IPS-20b (cell line): ENCODE measurements around the gene ONECUT1.

Source experiments
- H3K27ac ChIP-seq: one replicate; pipeline ENCODE4 v1.5.1; 2013; ENCODE audit warnings: low read length
- H3K27me3 ChIP-seq: 2 replicates; pipeline ENCODE4 v1.6.1; 2013; ENCODE audit warnings: mild to moderate bottlenecking, low read length, inconsistent platforms; ENCODE audit not compliant: insufficient read depth
- H3K36me3 ChIP-seq: 2 replicates; pipeline ENCODE4 v1.6.1; 2013; ENCODE audit warnings: low read depth, mild to moderate bottlenecking, inconsistent platforms, low read length, moderate library complexity; ENCODE audit not compliant: insufficient read depth
- H3K4me1 ChIP-seq: 2 replicates; pipeline ENCODE4 v1.6.1; 2013; ENCODE audit warnings: mild to moderate bottlenecking, control low read depth, inconsistent platforms, low read length, moderate library complexity; ENCODE audit not compliant: insufficient read depth
- H3K4me3 ChIP-seq: 2 replicates; pipeline ENCODE4 v1.5.1; 2013; ENCODE audit warnings: mild to moderate bottlenecking, low read length, inconsistent platforms
- H3K9ac ChIP-seq: 2 replicates; pipeline ENCODE4 v1.6.1; 2013; ENCODE audit warnings: low read depth, mild to moderate bottlenecking, inconsistent platforms, low read length, moderate library complexity
- H3K9me3 ChIP-seq: 2 replicates; pipeline ENCODE4 v1.6.1; 2013; ENCODE audit warnings: mild to moderate bottlenecking, low read depth, low read length, inconsistent platforms; ENCODE audit not compliant: insufficient read depth

ONECUT1 gene

DNA sequence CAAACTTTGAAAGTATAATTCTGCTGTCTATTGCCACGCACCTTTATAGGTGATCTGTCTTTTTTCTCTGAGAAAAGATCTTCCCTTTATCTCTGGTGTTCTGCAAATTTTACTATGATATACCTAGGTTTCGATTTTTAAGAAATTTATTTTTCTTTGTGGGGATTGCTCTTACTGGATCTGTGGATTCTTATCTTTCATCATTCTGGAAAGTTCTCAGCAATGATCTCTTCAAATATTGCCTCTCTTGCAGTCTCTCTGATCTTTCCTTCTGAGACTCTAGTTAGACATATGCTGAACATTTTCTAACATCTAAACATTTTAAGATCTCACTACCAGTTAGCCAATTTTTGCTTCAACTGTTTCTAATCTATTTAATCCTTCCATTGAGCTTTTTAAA, 63.9 kb downstream of the ONECUT1 start:
- no peaks in the 10 kb centered on the region for H3K27me3 ChIP-seq
- no peaks in the 10 kb centered on the region for H3K9me3 ChIP-seq
- no peaks in the 10 kb centered on the region for H3K36me3 ChIP-seq
- H3K9ac ChIP-seq = no peak overlapping the region
- 0 out of 2 replicates have a peak, but pooled peaks cover 2% of the 10 kb centered on the region for H3K4me1 ChIP-seq
- H3K27ac ChIP-seq = no peak overlapping the region
- no peak overlapping the region for H3K4me3 ChIP-seq

DNA sequence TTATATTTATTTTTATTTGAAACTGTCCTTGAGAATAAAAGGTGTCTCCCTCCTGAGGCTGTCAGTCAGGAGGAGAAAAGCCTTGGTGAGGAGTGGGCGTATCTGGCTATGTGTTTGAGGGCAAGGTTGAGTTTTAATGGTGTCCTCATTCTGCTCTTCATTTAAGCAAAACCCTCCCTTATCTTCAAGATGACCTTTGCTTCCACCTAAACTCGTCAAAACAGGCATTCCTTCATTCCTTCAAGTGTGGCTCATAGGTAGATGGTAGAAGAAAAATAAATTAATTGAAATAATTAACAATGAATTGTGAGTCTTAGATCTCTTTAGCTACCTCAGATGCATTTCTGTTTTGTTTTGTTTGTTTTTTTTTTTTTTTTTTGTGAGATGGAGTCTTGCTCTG, 71.6 kb downstream of the ONECUT1 start:
- H3K9ac ChIP-seq = no peak overlapping the region
- H3K27me3 ChIP-seq = no peaks in the 10 kb centered on the region
- no peak overlapping the region for H3K4me3 ChIP-seq
- H3K36me3 ChIP-seq = no peaks in the 10 kb centered on the region
- H3K9me3 ChIP-seq = no peaks in the 10 kb centered on the region
- H3K4me1 ChIP-seq = no peaks in the 10 kb centered on the region
- no peak overlapping the region for H3K27ac ChIP-seq

DNA sequence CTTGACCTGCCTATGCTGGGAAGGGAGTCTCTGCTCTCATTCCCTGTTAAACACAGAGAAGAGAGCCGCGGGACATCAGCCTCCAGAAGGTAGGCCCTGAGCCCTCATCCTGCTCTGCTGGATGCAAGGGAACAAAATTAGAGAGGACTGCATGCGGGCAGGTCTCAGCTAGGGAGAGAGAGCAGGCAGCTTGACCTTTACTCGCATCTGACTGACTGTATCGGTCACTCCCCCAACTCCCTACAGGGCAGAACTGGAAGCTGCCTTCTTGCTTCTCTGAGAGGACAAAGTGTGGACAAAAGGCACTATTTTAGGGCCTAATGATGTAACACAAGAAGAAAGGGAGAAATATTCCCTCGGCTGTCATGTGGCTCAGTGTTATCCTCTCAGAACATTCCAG, 72.2 kb downstream of the ONECUT1 start:
- no peaks in the 10 kb centered on the region for H3K36me3 ChIP-seq
- no peaks in the 10 kb centered on the region for H3K9me3 ChIP-seq
- no peak overlapping the region for H3K4me3 ChIP-seq

DNA sequence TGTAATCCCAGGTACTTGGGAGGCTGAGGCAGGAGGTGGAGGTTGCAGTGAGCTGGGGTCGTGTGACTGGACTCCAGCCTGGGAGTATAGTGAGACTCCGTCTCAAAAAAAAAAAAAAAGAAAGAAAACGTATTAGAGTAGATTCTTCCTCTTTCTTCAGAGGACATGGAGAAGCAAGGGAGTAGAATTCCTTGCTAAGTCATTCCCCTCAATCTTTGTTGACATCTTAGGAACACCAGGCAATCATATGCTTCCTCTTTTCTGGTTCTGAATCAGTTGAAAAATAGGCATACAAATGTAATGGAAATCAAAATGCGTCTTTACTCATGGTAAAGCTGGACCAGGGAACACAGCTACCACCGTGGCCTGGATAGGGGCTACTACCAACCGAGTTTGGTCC, 72.7 kb downstream of the ONECUT1 start:
- H3K4me3 ChIP-seq = no peak overlapping the region
- no peaks in the 10 kb centered on the region for H3K9me3 ChIP-seq
- no peak overlapping the region for H3K9ac ChIP-seq
- H3K4me1 ChIP-seq = no peaks in the 10 kb centered on the region
- H3K27ac ChIP-seq = no peak overlapping the region
- H3K27me3 ChIP-seq = no peaks in the 10 kb centered on the region
- H3K36me3 ChIP-seq = no peaks in the 10 kb centered on the region

More for the DNA sequence above, 72.2 kb downstream of the ONECUT1 start:
- no peak overlapping the region for H3K9ac ChIP-seq
- H3K27ac ChIP-seq = no peak overlapping the region
- no peaks in the 10 kb centered on the region for H3K4me1 ChIP-seq
- no peaks in the 10 kb centered on the region for H3K27me3 ChIP-seq

DNA sequence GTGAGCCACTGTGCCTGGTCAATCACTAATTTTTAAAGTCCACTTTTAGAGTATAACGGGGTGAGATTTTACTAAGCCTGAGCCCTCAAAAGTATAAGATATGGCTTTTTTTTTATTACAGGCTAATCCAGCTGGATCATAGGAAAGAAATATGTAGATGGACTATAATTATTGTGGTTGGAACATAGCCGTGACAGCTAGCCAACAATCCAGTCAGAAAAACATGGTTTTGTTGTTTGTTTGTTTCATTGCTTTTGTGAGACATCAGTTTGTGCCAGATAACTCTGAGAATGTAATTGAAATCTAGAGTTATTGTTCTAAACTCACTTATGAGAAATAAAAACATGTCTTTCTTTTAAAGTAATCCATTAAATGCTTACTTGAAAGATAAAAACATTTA, 73.6 kb downstream of the ONECUT1 start:
- Histone ChIP-seq H3K27me3 (no peaks in the 10 kb centered on the region), H3K4me1 (no peaks in the 10 kb centered on the region), H3K4me3 (no peak overlapping the region), H3K9me3 (no peaks in the 10 kb centered on the region), H3K9ac (no peak overlapping the region), H3K36me3 (no peaks in the 10 kb centered on the region), H3K27ac (no peak overlapping the region)

DNA sequence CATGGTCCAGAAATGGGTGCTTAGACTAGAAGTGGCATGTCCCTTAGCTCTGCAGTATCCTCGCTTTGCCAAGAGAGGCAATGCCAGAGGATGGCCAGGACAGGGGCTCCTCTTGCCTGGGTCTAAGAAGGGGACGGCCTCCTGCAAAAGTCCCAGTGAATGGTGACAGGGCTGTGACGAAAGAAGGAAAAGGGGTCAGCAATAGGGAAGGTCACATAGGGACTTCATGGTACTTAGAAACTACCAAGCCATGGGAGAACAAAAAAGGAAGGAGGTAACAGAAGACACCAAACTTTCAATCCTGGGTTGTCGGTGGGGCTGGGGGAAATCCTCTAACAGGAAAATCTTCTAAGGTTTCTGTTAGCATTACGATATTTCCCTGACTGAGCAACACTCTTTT, 74.7 kb downstream of the ONECUT1 start:
- H3K4me3 ChIP-seq = no peak overlapping the region
- H3K9me3 ChIP-seq = no peaks in the 10 kb centered on the region
- H3K4me1 ChIP-seq = no peaks in the 10 kb centered on the region
- H3K9ac ChIP-seq = no peak overlapping the region
- no peaks in the 10 kb centered on the region for H3K36me3 ChIP-seq
- no peaks in the 10 kb centered on the region for H3K27me3 ChIP-seq
- no peak overlapping the region for H3K27ac ChIP-seq

DNA sequence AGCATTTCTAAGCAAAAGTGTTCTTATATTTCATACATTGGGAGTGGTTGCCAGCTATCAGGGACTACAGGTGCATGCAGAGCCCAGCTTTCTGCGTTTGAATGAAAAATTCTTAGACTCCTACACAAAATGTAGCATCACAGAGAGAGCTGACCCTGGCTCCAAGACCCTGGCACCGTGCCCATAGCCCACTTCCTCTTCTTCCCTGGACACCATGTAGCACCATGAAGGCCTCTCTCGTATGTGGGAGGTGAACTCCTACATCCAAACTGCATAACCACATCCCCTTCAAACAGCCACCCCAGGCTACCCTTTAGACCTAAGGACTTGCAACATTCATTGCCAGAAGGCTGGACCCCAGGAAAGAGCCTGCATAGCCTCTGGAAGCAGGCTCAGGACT, 75.2 kb downstream of the ONECUT1 start:
- Histone ChIP-seq H3K4me3 (no peak overlapping the region), H3K36me3 (no peaks in the 10 kb centered on the region), H3K9me3 (no peaks in the 10 kb centered on the region), H3K9ac (no peak overlapping the region), H3K27ac (no peak overlapping the region), H3K27me3 (no peaks in the 10 kb centered on the region), H3K4me1 (peaks cover 3% of the 10 kb centered on the region)

DNA sequence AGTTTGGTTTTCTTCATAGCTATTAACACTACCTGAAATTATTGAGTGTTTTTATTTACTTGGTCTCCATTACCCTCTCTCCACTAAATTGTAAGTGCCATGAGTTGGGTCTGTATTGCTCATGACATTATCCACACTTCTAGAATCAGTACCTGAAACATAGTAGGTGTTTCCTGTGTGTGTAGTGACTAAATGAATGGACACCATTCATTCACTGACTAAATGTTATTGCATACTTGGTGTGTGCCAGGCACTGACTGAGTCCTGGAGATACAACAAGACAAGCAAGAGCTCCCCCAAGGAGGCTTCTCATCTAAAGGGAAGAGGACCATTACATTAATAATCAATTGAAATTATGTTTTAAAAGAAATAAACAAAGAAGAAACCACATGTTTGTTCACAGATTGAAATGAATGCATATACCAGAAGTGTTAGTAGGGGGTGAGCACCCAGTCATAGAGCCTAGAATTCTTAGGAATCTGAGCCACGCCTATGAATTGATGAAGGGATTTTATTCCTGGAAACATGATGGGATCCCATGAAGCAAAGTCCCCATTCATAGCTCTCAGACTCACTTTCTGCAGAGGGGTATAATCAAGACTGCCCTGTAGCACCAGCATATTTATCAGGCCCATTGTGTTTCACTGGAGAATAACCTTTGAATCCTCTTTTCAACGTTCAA, 79.3 kb downstream of the ONECUT1 start:
- H3K9me3 ChIP-seq = no peaks in the 10 kb centered on the region
- no peak overlapping the region for H3K9ac ChIP-seq
- H3K4me1 ChIP-seq = peaks cover 5% of the 10 kb centered on the region
- H3K4me3 ChIP-seq = no peak overlapping the region
- H3K36me3 ChIP-seq = no peaks in the 10 kb centered on the region
- H3K27me3 ChIP-seq = no peaks in the 10 kb centered on the region
- H3K27ac ChIP-seq = no peak overlapping the region

DNA sequence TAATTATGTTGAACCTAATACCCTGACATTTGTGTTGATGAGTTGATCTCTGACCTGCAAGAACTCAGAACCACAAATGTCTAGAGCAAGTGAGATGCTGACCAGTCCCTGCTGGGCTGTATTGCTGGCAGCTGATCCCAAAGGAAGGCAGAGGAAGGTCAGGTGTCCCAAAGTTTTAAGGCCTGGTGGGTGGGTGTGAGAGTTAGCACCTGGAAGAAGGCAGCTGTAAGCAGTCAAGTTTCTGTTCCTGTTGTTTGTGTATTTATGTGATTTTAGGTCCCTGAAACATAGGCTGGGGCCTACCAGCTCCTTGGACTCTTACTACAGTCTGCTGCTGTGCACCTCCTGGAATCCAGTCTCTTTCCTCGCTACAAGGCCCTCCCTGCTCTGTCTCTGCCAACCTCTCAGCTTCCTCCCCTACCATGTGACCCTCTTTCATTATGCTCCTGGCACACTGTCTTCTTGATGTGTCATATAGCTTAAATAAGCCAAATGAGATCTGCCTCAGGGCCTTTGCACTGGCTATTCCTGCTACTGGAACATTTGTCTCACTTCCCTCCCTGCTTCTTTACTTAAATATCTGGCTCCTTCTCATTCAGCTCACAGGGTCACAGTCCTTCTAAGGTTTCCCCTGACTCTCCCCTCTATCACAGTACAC, 80.0 kb downstream of the ONECUT1 start:
- peak overlapping the region; percentile 70; the same call in 1 of the 2 replicates for H3K4me3 ChIP-seq
- no peaks in the 10 kb centered on the region for H3K27me3 ChIP-seq
- no peaks in the 10 kb centered on the region for H3K9me3 ChIP-seq
- no peak overlapping the region; the same call in 1 of the 2 replicates for H3K9ac ChIP-seq
- H3K4me1 ChIP-seq = peaks cover 5% of the 10 kb centered on the region
- H3K36me3 ChIP-seq = no peaks in the 10 kb centered on the region
- H3K27ac ChIP-seq = no peak overlapping the region

DNA sequence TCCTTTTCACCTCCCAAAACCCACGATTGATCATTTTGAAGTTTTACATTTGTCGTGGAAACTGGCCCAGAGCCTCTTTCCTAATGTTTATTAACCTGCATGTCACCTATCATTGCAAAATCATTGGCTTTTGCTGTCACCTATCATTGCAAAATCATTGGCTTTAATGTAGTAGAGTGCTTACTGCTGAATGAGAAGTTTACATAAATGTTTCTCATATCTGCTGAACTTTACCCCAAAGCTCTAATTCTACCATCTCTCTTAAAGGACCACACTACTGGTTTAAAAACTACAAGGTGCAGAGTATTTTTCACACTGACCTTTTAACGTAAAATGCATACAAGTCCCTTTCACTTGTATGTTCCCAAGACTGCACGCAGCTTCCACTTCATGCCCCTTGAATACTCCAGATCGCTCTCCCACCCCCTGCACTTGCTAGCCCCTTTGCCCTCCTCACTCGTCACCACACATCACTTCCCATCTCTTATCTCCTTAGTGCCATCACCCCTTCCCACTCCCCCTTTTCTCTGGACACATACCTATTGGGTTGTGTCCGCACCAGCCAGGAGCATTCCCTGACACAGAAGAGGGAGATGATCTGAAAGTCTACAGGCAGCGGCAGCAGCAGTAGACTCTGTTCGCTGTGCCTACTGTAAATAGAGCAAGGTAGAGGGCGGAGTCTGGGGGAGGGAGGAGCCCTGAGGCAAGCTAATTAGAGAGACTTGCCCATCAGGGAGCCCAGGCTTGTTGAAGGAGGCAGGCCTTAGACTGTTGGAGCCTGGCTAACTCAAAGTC, 80.8 kb downstream of the ONECUT1 start:
- H3K9me3 ChIP-seq = no peaks in the 10 kb centered on the region
- no peak overlapping the region for H3K27ac ChIP-seq
- H3K9ac ChIP-seq = peak overlapping the region; percentile 18; the same call in 1 of the 2 replicates

More for the DNA sequence above, 80.8 kb downstream of the ONECUT1 start:
- no peaks in the 10 kb centered on the region for H3K27me3 ChIP-seq
- peaks cover 5% of the 10 kb centered on the region for H3K4me1 ChIP-seq
- H3K36me3 ChIP-seq = no peaks in the 10 kb centered on the region
- peak overlapping the region; percentile 70 for H3K4me3 ChIP-seq
